OCI-LY1 (cell line): ENCODE measurements around the gene TBL2.
"Not testable (repeated sequence)": the region's sequence is repeated elsewhere in the genome, so short reads cannot be mapped to it uniquely, and the experiment has no call there.

Experiments
- H2AFZ ChIP-seq: fragments of 200-600 bp; sonication (generic), shearing (Covaris generic); 2 replicates; pipeline ENCODE4 v1.6.0; 2014; ENCODE audit warnings: antibody characterized with exemption, mild to moderate bottlenecking, low read length
- H3F3A ChIP-seq: fragments of 200-600 bp; sonication (generic), shearing (Covaris generic); 2 replicates; pipeline ENCODE4 v1.6.0; 2014; ENCODE audit warnings: mild to moderate bottlenecking, antibody characterized with exemption, low read length, moderate library complexity; ENCODE audit not compliant: insufficient read depth
- H3K27ac ChIP-seq: fragments of 200-600 bp; sonication (generic); 2 replicates; pipeline ENCODE4 v1.5.1; 2014; ENCODE audit warnings: low read length, mixed run types, mild to moderate bottlenecking, low read depth; ENCODE audit not compliant: poor library complexity, severe bottlenecking
- H3K27me3 ChIP-seq: fragments of 200-600 bp; sonication (generic); 2 replicates; pipeline ENCODE4 v1.6.0; 2014; ENCODE audit warnings: antibody characterized with exemption, mild to moderate bottlenecking, low read length, moderate library complexity; ENCODE audit not compliant: insufficient read depth
- H3K36me3 ChIP-seq: fragments of 200-600 bp; sonication (generic); 2 replicates; pipeline ENCODE4 v1.6.1; 2014; ENCODE audit warnings: mild to moderate bottlenecking, antibody characterized with exemption, low read length, moderate library complexity, mixed read lengths; ENCODE audit not compliant: insufficient read depth
- H3K4me1 ChIP-seq: fragments of 200-600 bp; sonication (generic); 2 replicates; pipeline ENCODE4 v1.5.1; 2014; ENCODE audit warnings: mild to moderate bottlenecking, low read length, moderate library complexity; ENCODE audit not compliant: insufficient read depth, severe bottlenecking
- H3K4me2 ChIP-seq: fragments of 200-600 bp; sonication (generic), shearing (Covaris generic); 2 replicates; pipeline ENCODE4 v1.6.1; 2014; ENCODE audit warnings: low read length
- H3K4me3 ChIP-seq: fragments of 200-600 bp; sonication (generic); 2 replicates; pipeline ENCODE4 v1.5.1; 2014; ENCODE audit warnings: low read length, low read depth, mild to moderate bottlenecking, mixed read lengths; ENCODE audit not compliant: poor library complexity, severe bottlenecking
- H3K79me2 ChIP-seq: fragments of 200-600 bp; shearing (Covaris generic); 2 replicates; pipeline ENCODE4 v1.6.1; 2016; ENCODE audit warnings: mixed run types, low read length, mixed read lengths; ENCODE audit not compliant: insufficient read depth
- H3K9ac ChIP-seq: fragments of 200-600 bp; sonication (generic), shearing (Covaris generic); 2 replicates; pipeline ENCODE4 v1.6.1; 2014; ENCODE audit warnings: mild to moderate bottlenecking, low read length, mixed read lengths
- H3K9me2 ChIP-seq: fragments of 200-600 bp; sonication (generic), shearing (Covaris generic); 2 replicates; pipeline ENCODE4 v1.6.1; 2014; ENCODE audit warnings: low read depth, mild to moderate bottlenecking, low read length, mixed read lengths
- H3K9me3 ChIP-seq: fragments of 200-600 bp; shearing (Covaris generic); 2 replicates; pipeline ENCODE4 v1.6.1; 2014; ENCODE audit warnings: low read length, mixed read lengths
- H4K20me1 ChIP-seq: fragments of 200-600 bp; sonication (generic), shearing (Covaris generic); 2 replicates; pipeline ENCODE4 v1.6.0; 2016; ENCODE audit warnings: mild to moderate bottlenecking, low read length; ENCODE audit not compliant: insufficient read depth
- CTCF ChIP-seq: fragments of 200-600 bp; sonication (generic), shearing (Covaris generic); IDR thresholded peaks from 2 replicates; pipeline ENCODE4 v1.5.1; 2017; ENCODE audit warnings: mild to moderate bottlenecking, antibody characterized with exemption, low read length, moderate library complexity, mixed read lengths
- EZH2 ChIP-seq: fragments of 200-600 bp; sonication (generic), shearing (Covaris generic); IDR thresholded peaks from 2 replicates; pipeline ENCODE4 v1.8.0; 2017; ENCODE audit warnings: borderline replicate concordance, mixed run types, mild to moderate bottlenecking, antibody characterized with exemption, low read length, moderate library complexity, mixed read lengths

The TBL2 gene

DNA sequence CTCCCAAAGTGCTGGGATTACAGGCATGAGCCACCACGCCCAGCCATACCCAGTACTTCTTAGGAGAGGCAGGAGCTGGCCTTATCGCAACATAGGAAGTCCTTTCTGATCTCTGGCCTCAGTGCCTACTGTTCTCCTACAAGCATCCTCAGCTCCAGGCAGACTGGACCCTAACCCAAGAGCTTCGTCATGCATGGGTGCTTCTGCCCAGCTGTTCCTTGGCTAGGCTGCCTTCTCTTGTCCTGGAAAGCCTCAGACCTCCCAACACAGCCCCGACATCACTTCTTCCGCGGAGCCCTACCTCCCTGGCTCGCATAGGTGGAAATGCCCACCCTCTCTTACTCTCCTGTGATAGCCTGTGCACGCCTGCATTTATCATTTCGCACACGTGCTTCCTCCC lies 36.7 kb downstream of the TBL2 start:
- Histone ChIP-seq H2AFZ (no peak overlapping the region), H3K9ac (no peak overlapping the region), H3K36me3 (peaks cover 73% of the 10 kb centered on the region), H3K4me1 (no peaks in the 10 kb centered on the region), H3K9me3 (no peaks in the 10 kb centered on the region), H3K27ac (no peak overlapping the region), H3F3A (no peaks in the 10 kb centered on the region), H3K9me2 (no peaks in the 10 kb centered on the region), H3K4me2 (no peak overlapping the region), H3K4me3 (no peak overlapping the region), H4K20me1 (no peaks in the 10 kb centered on the region), H3K27me3 (no peaks in the 10 kb centered on the region), H3K79me2 (peaks cover 7% of the 10 kb centered on the region; the same call in 1 of the 2 replicates)
- TF ChIP-seq CTCF: no peak
- TF ChIP-seq EZH2: no peak

DNA sequence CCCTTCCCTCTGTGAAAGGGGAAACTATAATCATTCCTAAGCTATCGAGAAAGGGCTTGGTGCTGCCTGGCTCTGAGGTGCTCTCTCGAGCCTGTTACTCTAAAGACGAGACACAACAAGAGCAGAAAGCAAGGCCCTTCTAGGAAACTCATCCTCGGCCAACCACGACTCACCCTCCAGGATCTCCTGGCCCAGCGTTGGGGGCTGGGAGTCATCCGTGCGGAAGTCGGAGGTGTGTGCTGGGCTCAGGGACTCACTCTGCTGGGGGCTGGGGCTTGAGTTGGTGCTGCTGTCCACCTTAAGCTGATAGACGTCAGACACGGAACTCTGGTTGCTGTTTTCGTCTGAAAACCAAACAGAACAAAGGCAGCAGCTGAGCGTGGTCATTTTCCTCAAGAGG lies 38.7 kb downstream of the TBL2 start:
- Histone ChIP-seq H3K27ac (no peak overlapping the region), H3K27me3 (no peaks in the 10 kb centered on the region), H3K36me3 (peaks cover 82% of the 10 kb centered on the region), H3K4me1 (no peaks in the 10 kb centered on the region), H4K20me1 (no peaks in the 10 kb centered on the region), H3K4me2 (no peak overlapping the region), H3K4me3 (no peak overlapping the region), H3K9me3 (no peaks in the 10 kb centered on the region), H2AFZ (no peak overlapping the region), H3K79me2 (no peaks in the 10 kb centered on the region), H3K9ac (no peak overlapping the region), H3K9me2 (no peaks in the 10 kb centered on the region), H3F3A (no peaks in the 10 kb centered on the region)
- TF ChIP-seq EZH2 (no peak), CTCF (no peak)

- not testable (repeated sequence) for H3K9me3 ChIP-seq, H3K9me2 ChIP-seq, H3K27ac ChIP-seq, H3K4me2 ChIP-seq, H3K9ac ChIP-seq, H3K4me1 ChIP-seq, H3K4me3 ChIP-seq, H3K27me3 ChIP-seq, H3F3A ChIP-seq, H2AFZ ChIP-seq, H3K79me2 ChIP-seq, H4K20me1 ChIP-seq
- peaks cover 76% of the 10 kb centered on the region for H3K36me3 ChIP-seq
Observed at GRCh38 chr7:73538510-73538909, 39.9 kb downstream of the TBL2 start.

- Histone ChIP-seq H3K9me3 (no peaks in the 10 kb centered on the region), H3K9ac (no peak overlapping the region), H4K20me1 (no peaks in the 10 kb centered on the region), H3K9me2 (no peaks in the 10 kb centered on the region), H3F3A (no peaks in the 10 kb centered on the region), H3K27ac (no peak overlapping the region), H3K27me3 (no peaks in the 10 kb centered on the region), H3K4me3 (no peak overlapping the region), H3K4me2 (no peak overlapping the region), H3K36me3 (peaks cover 62% of the 10 kb centered on the region), H3K4me1 (no peaks in the 10 kb centered on the region), H2AFZ (no peak overlapping the region), H3K79me2 (no peaks in the 10 kb centered on the region)
- no peak for TF ChIP-seq EZH2
- no peak for TF ChIP-seq CTCF
Observed at GRCh38 chr7:73537051-73537450, 41.3 kb downstream of the TBL2 start.
